PC-9 (cell line): Measurements from ENCODE around the gene VIP. TPM values are rescaled to one million over a fixed set of nuclear protein-coding genes. Genes with fewer than 3 reads are reported as not detected.
"Not testable (repeated sequence)": the region's sequence is repeated elsewhere in the genome, so short reads cannot be mapped to it uniquely, and the experiment has no call there.

Experiments used
- Bru-seq: library from RNA; stranded (reverse); fragments of 400-500 nt; gene quantifications from one replicate; lab custom pipeline; 2021; lab: Mats Ljungman, UMichigan
- BruChase-seq, 2 experiments: library from RNA; stranded (reverse); fragments of 400-500 nt; gene quantifications; one replicate each; lab custom pipeline; 2021; lab: Mats Ljungman, UMichigan
- BruUV-seq: library from RNA; stranded (reverse); fragments of 400-500 nt; replicated peaks from 2 replicates; lab custom pipeline; 2021; lab: Mats Ljungman, UMichigan
- CTCF ChIA-PET: fragments of 300-600 bp; sonication (Branson Sonifier 250); formaldehyde crosslinking; loops from one replicate; lab custom pipeline; 2022; ENCODE audit warnings: antibody characterized with exemption; lab: Charles Lee
- POLR2A ChIA-PET: fragments of 300-600 bp; sonication (Branson Sonifier 250); formaldehyde crosslinking; loops from one replicate; lab custom pipeline; 2022; ENCODE audit warnings: antibody characterized with exemption; ENCODE audit not compliant: unreplicated experiment; lab: Charles Lee
- DNase-seq, 2 experiments: peaks; one replicate each; pipeline versions ENCODE4 v3.0.0 to v3.0.0-alpha.2; 2015 to 2022; ENCODE audit warnings: mixed read lengths in 1 of 2
- H2AFZ ChIP-seq: fragments of 200-600 bp; sonication (generic); 2 replicates; pipeline ENCODE4 v1.8.1; 2017; ENCODE audit warnings: antibody characterized with exemption
- H3F3A ChIP-seq: fragments of 200-600 bp; sonication (generic); 2 replicates; pipeline ENCODE4 v1.8.1; 2017; ENCODE audit warnings: antibody characterized with exemption, mild to moderate bottlenecking, low read depth; ENCODE audit not compliant: insufficient read depth
- H3K27ac ChIP-seq: fragments of 200-600 bp; sonication (generic); 2 replicates; pipeline ENCODE4 v1.6.1; 2016; ENCODE audit warnings: mixed run types
- H3K27me3 ChIP-seq: fragments of 200-600 bp; sonication (generic); 2 replicates; pipeline ENCODE4 v1.6.1; 2016; ENCODE audit warnings: low read depth, mixed run types; ENCODE audit not compliant: insufficient read depth
- H3K36me3 ChIP-seq: fragments of 200-600 bp; sonication (generic); 2 replicates; pipeline ENCODE4 v1.6.1; 2016; ENCODE audit warnings: low read depth, mixed run types
- H3K4me1 ChIP-seq: fragments of 200-600 bp; sonication (generic); replicated peaks from 2 replicates; pipeline ENCODE4 v1.6.1; 2016; ENCODE audit warnings: mixed run types; ENCODE audit not compliant: insufficient read depth
- H3K4me2 ChIP-seq: fragments of 200-600 bp; sonication (generic); 2 replicates; pipeline ENCODE4 v1.6.1; 2017; ENCODE audit warnings: mixed run types
- H3K4me3 ChIP-seq: fragments of 200-600 bp; sonication (generic); 2 replicates; pipeline ENCODE4 v1.6.1; 2016; ENCODE audit warnings: mixed run types
- H3K79me2 ChIP-seq: fragments of 200-600 bp; sonication (generic); 2 replicates; pipeline ENCODE4 v1.6.1; 2017; ENCODE audit warnings: low read depth, mixed run types
- H3K9me2 ChIP-seq: fragments of 200-600 bp; sonication (generic); 2 replicates; pipeline ENCODE4 v1.8.1; 2017; ENCODE audit warnings: mild to moderate bottlenecking; ENCODE audit not compliant: insufficient read depth
- H3K9me3 ChIP-seq: fragments of 200-600 bp; sonication (generic); 2 replicates; pipeline ENCODE4 v1.8.1; 2016; ENCODE audit warnings: low read depth; ENCODE audit not compliant: insufficient read depth
- H4K20me1 ChIP-seq: fragments of 200-600 bp; sonication (generic); 2 replicates; pipeline ENCODE4 v1.8.1; 2017; ENCODE audit not compliant: insufficient read depth
- CTCF ChIP-seq: fragments of 200-600 bp; sonication (generic); conservative IDR thresholded peaks from 2 replicates; pipeline ENCODE4 v1.6.1; 2017; ENCODE audit warnings: mixed run types, antibody characterized with exemption, mild to moderate bottlenecking, moderate library complexity
- EZH2 ChIP-seq: fragments of 200-600 bp; sonication (generic); IDR thresholded peaks from 2 replicates; pipeline ENCODE4 v1.8.0; 2017; ENCODE audit warnings: antibody characterized with exemption, low read depth
- intact Hi-C: fragments of 100-400 bp; cut with micrococcal nuclease; formaldehyde crosslinking; loops from one replicate; pipeline ENCODE4 v1.10.0; 2022; ENCODE audit not compliant: unreplicated experiment
- long read RNA-seq: library from polyadenylated mRNA; stranded (forward); transcript quantifications from one replicate; pipeline ENCODE4 v2.0.0, GENCODE V29; 2022
- total RNA-seq: library from RNA; stranded (reverse); gene quantifications from 2 replicates; pipeline ENCODE4 v1.2.3, GENCODE V29; 2021

The VIP gene
- not detected in 2 replicates for total RNA-seq
- not detected for Bru-seq, nascent RNA
- BruChase-seq, experiment 1, labeled RNA remaining after a 2-hour chase, result not detected
- not detected for BruChase-seq, experiment 2, labeled RNA remaining after a 6-hour chase
- long read RNA-seq, result 0 reads

- POLR2A ChIA-PET, result no interaction called here
- Histone ChIP-seq H3K9me2 (no peaks in the 10 kb centered on the region; the same call in 1 of the 2 replicates), H3F3A (no peaks in the 10 kb centered on the region), H3K9me3 (no peaks in the 10 kb centered on the region), H3K79me2 (no peaks in the 10 kb centered on the region), H3K36me3 (no peaks in the 10 kb centered on the region), H3K4me2 (no peak within 1 kb of the TSS), H3K27me3 (no peaks in the 10 kb centered on the region), H4K20me1 (no peaks in the 10 kb centered on the region), H3K4me1 (0 out of 2 replicates have a peak, but pooled peaks cover 6% of the 10 kb centered on the region), H3K4me3 (no peak within 1 kb of the TSS), H3K27ac (no peak within 1 kb of the TSS), H2AFZ (no peak within 1 kb of the TSS)
- intact Hi-C loops, result no loop called here
- DNase-seq, result no peak
- BruUV-seq, result no TSS peak
- TF ChIP-seq CTCF, result no peak
- no peak for TF ChIP-seq EZH2
- CTCF ChIA-PET, result no interaction called here
Observed at GRCh38 chr6:152750694-152751093, at the start of gene VIP. TSS of gene VIP (plus strand) at chr6:152750797. CDS start at chr6:152752178, 1,381 bp downstream.

GRCh38 chr6:152701081-152701862 is 49.3 kb upstream of the VIP start:
- Histone ChIP-seq H3K27ac (no peak overlapping the region), H3K79me2 (no peaks in the 10 kb centered on the region), H4K20me1 (no peaks in the 10 kb centered on the region), H3K9me2 (no peaks in the 10 kb centered on the region), H3K4me2 (no peak overlapping the region), H3K9me3 (no peaks in the 10 kb centered on the region), H3K4me3 (no peak overlapping the region), H3K36me3 (no peaks in the 10 kb centered on the region), H3K27me3 (no peaks in the 10 kb centered on the region), H2AFZ (no peak overlapping the region; the same call in 1 of the 2 replicates), H3F3A (no peaks in the 10 kb centered on the region), H3K4me1 (no peaks in the 10 kb centered on the region)
- ChIA-PET CTCF (no interaction called here), POLR2A (no interaction called here)
- TF ChIP-seq EZH2, result no peak
- no peak for TF ChIP-seq CTCF
- intact Hi-C loops, result no loop called here
- BruUV-seq, result no TSS peak
- DNase-seq, result no peak

GRCh38 chr6:152701863-152702401 is 48.7 kb upstream of the VIP start:
- no peaks in the 10 kb centered on the region for H3K4me1 ChIP-seq
- no TSS peak for BruUV-seq
- H3F3A ChIP-seq, result no peaks in the 10 kb centered on the region
- H2AFZ ChIP-seq, result no peak overlapping the region; the same call in 1 of the 2 replicates
- H3K9me3 ChIP-seq, result no peaks in the 10 kb centered on the region
- no peaks in the 10 kb centered on the region for H3K79me2 ChIP-seq
- no peak overlapping the region for H3K4me2 ChIP-seq
- ChIA-PET CTCF (no interaction called here), POLR2A (no interaction called here)
- H3K9me2 ChIP-seq, result no peaks in the 10 kb centered on the region
- no peaks in the 10 kb centered on the region for H3K36me3 ChIP-seq
- no peak overlapping the region for H3K4me3 ChIP-seq
- no peak for DNase-seq
- H3K27me3 ChIP-seq, result no peaks in the 10 kb centered on the region
- intact Hi-C loops, result no loop called here
- TF ChIP-seq CTCF (no peak), EZH2 (no peak)
- H3K27ac ChIP-seq, result no peak overlapping the region
- no peaks in the 10 kb centered on the region for H4K20me1 ChIP-seq

- H3K4me1 ChIP-seq, H3K27ac ChIP-seq, H3K9me2 ChIP-seq, BruUV-seq, H2AFZ ChIP-seq, H3F3A ChIP-seq, H3K27me3 ChIP-seq, H3K36me3 ChIP-seq, H3K4me3 ChIP-seq, H3K9me3 ChIP-seq, H3K79me2 ChIP-seq, H4K20me1 ChIP-seq, DNase-seq, intact Hi-C loops, H3K4me2 ChIP-seq, CTCF ChIA-PET, POLR2A ChIA-PET: not testable (repeated sequence)
Observed at GRCh38 chr6:152703750-152704149, 46.8 kb upstream of the VIP start.
